Spinal cord (tissue), 10 donors: Measurements from ENCODE around the gene OPN4. TPM values are rescaled to one million over a fixed set of nuclear protein-coding genes. Genes with fewer than 3 reads are reported as not detected.

Source experiments
- DNase-seq, 6 donors: peaks; one replicate each; pipeline versions ENCODE4 v3.0.0 to v3.0.0-alpha.2; 2013 to 2015; ENCODE audit warnings: low spot score in 6 of 6, low read depth in 4 of 6
- H3K27ac ChIP-seq: one replicate; pipeline ENCODE4 v1.5.1; 2013; ENCODE audit warnings: low read depth, low read length, control low read depth
- H3K27me3 ChIP-seq: one replicate; pipeline ENCODE4 v1.6.1; 2013; ENCODE audit warnings: low read length; ENCODE audit not compliant: control insufficient read depth, insufficient read depth
- H3K36me3 ChIP-seq: one replicate; pipeline ENCODE4 v1.6.1; 2013; ENCODE audit warnings: low read length; ENCODE audit not compliant: control insufficient read depth, insufficient read depth
- H3K4me1 ChIP-seq: one replicate; pipeline ENCODE4 v1.6.1; 2013; ENCODE audit warnings: low read length; ENCODE audit not compliant: control insufficient read depth, insufficient read depth
- H3K4me3 ChIP-seq: one replicate; pipeline ENCODE4 v1.5.1; 2013; ENCODE audit warnings: low read depth, low read length, control low read depth
- H3K9me3 ChIP-seq: one replicate; pipeline ENCODE4 v1.6.1; 2013; ENCODE audit warnings: low read length; ENCODE audit not compliant: control insufficient read depth, insufficient read depth
- WGBS: methylation state at CpG from one replicate; pipeline ENCODE4 v1.1.5; 2013; ENCODE audit warnings: missing lambda C conversion rate; ENCODE audit not compliant: insufficient coverage; 5-methylcytosine and 5-hydroxymethylcytosine counted together
- polyA plus RNA-seq, 2 donors: library from polyadenylated mRNA; unstranded; fragments of 120-200 nt; gene quantifications; one replicate each; pipeline ENCODE4 v1.2.1, GENCODE V29; 2013; ENCODE audit not compliant: insufficient read length in 2 of 2
- total RNA-seq, 2 donors: library from RNA; depleted of rRNA in 1 of 2; stranded (reverse); fragments of 120-200 nt in 1 of 2; fragments of >200 nt in 1 of 2; gene quantifications; one replicate each; pipeline versions ENCODE4 v1.2.3 to v1.2.4, GENCODE V29; 2013 to 2014
- donor health status: healthy.

The OPN4 gene
- total and polyA plus RNA-seq, 4 donors, result 0.17 TPM; not detected in 3

GRCh38 chr10:86659721-86660453, 5.5 kb downstream of the OPN4 start:
- Histone ChIP-seq H3K4me3 (no peak overlapping the region), H3K27me3 (no peaks in the 10 kb centered on the region), H3K27ac (no peak overlapping the region), H3K4me1 (peaks cover 10% of the 10 kb centered on the region), H3K9me3 (no peaks in the 10 kb centered on the region), H3K36me3 (no peaks in the 10 kb centered on the region)
- 86% methylated on average over 16 of the region's 17 CpGs for WGBS
- no peak for DNase-seq

DNA sequence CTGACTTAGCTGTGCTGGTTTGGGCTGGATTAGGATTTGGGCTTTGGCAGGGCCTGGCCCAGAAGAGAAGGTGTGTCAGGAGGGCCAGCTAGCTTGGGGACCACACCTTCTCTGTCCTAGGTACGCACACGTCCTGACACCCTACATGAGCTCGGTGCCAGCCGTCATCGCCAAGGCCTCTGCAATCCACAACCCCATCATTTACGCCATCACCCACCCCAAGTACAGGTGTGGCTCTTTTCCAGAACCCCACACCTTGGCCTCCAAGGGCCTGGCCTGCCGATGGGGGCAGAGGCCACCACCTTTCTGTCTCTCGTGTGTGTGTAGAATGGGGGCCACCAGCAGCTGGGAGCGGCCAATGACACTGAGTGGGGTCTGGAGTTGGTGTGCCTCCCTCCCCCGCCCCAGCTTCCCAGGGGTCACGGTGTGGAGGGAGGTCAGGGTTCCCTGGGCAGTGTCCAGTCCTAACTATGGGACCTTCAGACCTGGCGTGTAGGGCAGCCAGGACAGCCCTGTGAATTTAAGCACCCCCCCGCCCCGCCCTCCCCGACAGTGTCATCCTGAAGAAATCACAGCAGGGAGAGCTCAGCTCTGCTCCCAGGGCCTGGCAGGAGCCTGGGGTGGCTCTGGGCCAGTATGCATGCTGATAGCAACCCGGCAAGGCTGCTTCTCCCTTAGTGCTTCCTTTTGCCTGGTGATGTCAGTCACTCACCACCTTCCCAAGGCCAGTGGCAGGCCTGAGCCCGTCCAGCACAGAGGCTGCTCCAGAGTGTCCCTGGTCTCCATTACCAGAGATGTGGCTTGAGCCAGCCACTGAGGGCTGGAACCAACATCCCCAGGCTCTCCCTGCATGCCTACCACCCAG, 7.0 kb downstream of the OPN4 start:
- Histone ChIP-seq H3K4me3 (no peak overlapping the region), H3K9me3 (no peaks in the 10 kb centered on the region), H3K36me3 (no peaks in the 10 kb centered on the region), H3K4me1 (peaks cover 25% of the 10 kb centered on the region), H3K27me3 (no peaks in the 10 kb centered on the region), H3K27ac (no peak overlapping the region)
- peak in 1 of 6 donors; percentile 71 for DNase-seq
- WGBS, result 73% methylated on average over 10 of the region's 17 CpGs

DNA sequence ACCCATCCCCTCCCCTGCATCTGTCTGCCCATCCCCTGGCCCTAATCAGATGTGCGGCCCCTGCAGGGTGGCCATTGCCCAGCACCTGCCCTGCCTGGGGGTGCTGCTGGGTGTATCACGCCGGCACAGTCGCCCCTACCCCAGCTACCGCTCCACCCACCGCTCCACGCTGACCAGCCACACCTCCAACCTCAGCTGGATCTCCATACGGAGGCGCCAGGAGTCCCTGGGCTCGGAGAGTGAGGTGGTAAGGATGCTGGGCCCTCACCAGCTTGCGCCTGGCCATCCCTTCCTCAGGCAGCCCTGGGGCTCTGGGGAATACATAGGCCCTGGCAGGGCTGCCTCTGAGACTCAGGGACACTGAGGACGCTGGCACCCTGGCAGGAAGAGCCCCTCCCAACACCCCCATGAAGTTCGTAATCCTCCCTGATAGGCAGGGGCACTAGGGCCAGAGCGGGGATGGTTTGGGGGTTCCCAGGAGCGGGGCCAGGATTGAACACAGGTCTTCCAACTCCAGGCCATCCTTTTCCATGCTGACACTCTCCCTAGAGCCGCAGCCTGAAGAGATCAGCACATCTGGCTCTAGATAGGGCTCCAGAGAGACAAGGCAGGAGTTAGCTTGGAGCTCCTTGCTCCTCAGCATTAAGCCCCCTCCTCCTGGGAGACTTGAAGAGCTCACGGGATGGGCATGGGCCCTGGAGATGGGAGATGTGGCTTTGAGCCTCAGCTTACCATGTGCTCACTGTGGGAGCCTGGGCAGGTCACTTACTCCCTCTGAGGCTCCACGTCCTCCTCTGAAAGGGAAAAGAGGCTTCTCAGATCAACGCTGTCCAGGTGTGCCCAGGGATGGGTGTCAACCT, 8.1 kb downstream of the OPN4 start:
- no peaks in the 10 kb centered on the region for H3K27me3 ChIP-seq
- peaks cover 35% of the 10 kb centered on the region for H3K4me1 ChIP-seq
- no peaks in the 10 kb centered on the region for H3K36me3 ChIP-seq
- no peak overlapping the region for H3K4me3 ChIP-seq
- no peak for DNase-seq
- H3K9me3 ChIP-seq, result no peaks in the 10 kb centered on the region
- 89% methylated on average over 13 of the region's 19 CpGs for WGBS
- no peak overlapping the region for H3K27ac ChIP-seq

GRCh38 chr10:86663046-86663345, 8.6 kb downstream of the OPN4 start:
- H3K4me1 ChIP-seq, result peaks cover 40% of the 10 kb centered on the region
- H3K27ac ChIP-seq, result no peak overlapping the region
- no peaks in the 10 kb centered on the region for H3K27me3 ChIP-seq
- H3K36me3 ChIP-seq, result no peaks in the 10 kb centered on the region
- WGBS, result 81% methylated on average over 5 of the region's 8 CpGs
- H3K9me3 ChIP-seq, result no peaks in the 10 kb centered on the region
- no peak overlapping the region for H3K4me3 ChIP-seq
- no peak for DNase-seq

- peak in 1 of 6 donors; percentile 65 for DNase-seq
- Histone ChIP-seq H3K27me3 (no peaks in the 10 kb centered on the region), H3K4me1 (peaks cover 47% of the 10 kb centered on the region), H3K27ac (no peak overlapping the region), H3K9me3 (no peaks in the 10 kb centered on the region), H3K36me3 (no peaks in the 10 kb centered on the region), H3K4me3 (no peak overlapping the region)
- 81% methylated on average over 10 of the region's 10 CpGs for WGBS
Measured at GRCh38 chr10:86663576-86664339, 9.4 kb downstream of the OPN4 start.

DNA sequence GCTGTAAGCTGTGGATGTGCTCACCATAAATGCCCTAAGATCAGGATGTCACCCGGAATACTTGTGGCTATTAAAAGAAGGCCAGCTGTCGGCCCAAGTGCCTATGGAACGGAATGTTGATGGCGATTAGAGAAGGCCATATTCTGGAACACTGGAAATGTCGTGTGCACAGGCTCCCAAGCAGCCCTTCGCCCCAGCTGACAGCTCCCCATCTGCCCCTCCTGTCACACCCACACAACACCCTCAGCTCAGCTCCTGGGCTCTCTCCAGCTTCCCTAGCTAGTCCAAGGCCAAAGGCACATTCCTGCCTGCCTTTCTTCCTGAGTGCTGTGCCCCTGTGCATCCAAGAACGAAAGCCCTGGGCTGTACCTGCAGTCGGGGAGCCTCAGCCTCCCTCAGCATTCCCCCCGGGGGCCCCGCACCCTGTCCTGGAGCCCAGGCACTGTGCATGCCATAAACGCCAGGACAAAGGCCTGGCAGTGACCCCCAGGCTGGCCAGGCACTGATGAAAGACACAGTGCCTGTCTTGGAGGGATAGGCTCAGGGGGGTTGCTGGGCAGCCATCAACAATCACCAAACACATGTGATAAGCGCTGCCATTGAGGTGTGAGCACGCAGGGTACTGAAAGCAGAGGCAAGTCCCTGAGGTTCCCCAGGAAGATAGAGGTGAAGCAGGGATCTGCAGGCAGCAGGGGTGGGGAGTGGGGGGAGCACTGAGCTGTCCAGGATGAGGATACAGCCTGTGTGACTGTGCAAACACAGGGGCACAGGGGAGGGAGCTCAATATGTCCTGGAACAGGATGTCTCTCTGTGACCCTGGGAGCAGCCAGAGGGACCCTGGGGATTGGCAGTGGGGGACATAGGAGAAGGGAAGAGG, 10.2 kb downstream of the OPN4 start:
- peaks cover under 1% of the 10 kb centered on the region for H3K36me3 ChIP-seq
- peak in 1 of 6 donors; percentile 59 for DNase-seq
- no peak overlapping the region for H3K4me3 ChIP-seq
- whole genome bisulfite sequencing, result 60% methylated on average over 12 of the region's 13 CpGs
- H3K27ac ChIP-seq, result no peak overlapping the region
- H3K27me3 ChIP-seq, result no peaks in the 10 kb centered on the region
- H3K9me3 ChIP-seq, result no peaks in the 10 kb centered on the region
- peaks cover 52% of the 10 kb centered on the region for H3K4me1 ChIP-seq

GRCh38 chr10:86665218-86665607, 10.9 kb downstream of the OPN4 start:
- Histone ChIP-seq H3K4me1 (peaks cover 52% of the 10 kb centered on the region), H3K27me3 (no peaks in the 10 kb centered on the region), H3K36me3 (peaks cover 2% of the 10 kb centered on the region), H3K4me3 (no peak overlapping the region), H3K9me3 (no peaks in the 10 kb centered on the region), H3K27ac (no peak overlapping the region)
- no peak for DNase-seq
- WGBS, result 82% methylated on average over 7 of the region's 7 CpGs

DNA sequence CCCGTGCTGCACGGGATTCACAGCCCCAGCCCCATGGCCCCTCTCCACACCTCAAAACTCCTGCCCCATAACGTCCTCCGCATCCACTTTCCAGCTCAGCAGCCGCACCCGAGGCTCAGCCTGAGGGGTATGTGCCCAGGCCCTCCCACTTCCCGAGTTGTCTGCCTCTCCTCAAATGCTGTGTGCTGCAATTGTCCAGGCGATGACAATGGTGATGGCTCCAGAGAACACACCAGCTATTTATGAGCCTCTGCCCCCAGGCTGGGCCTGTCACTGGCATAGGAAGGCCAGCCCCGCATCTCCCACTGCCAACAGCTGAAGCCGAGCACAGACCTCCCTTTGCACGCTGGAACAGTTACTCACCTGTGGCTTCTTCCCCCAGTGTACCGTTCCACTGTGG, 11.5 kb downstream of the OPN4 start:
- Histone ChIP-seq H3K4me1 (peaks cover 52% of the 10 kb centered on the region), H3K27ac (peak overlapping the region; percentile 40), H3K9me3 (no peaks in the 10 kb centered on the region), H3K27me3 (no peaks in the 10 kb centered on the region), H3K4me3 (no peak overlapping the region), H3K36me3 (peaks cover 2% of the 10 kb centered on the region)
- peak in 1 of 6 donors; percentile 53 for DNase-seq
- WGBS, result 53% methylated on average over 12 of the region's 12 CpGs
